Neuronal stem cell (in vitro differentiated cells): ENCODE data around the gene ATG14.
A peak's percentile ranks its signal among the peaks of the same experiment; 100 is the strongest.

Source experiments
- DNase-seq: peaks from one replicate; pipeline ENCODE4 v3.0.0-alpha.2; 2013; ENCODE audit warnings: low spot score
- H2AFZ ChIP-seq: one replicate; pipeline ENCODE4 v1.6.1; 2013; ENCODE audit warnings: mild to moderate bottlenecking, low read length, inconsistent platforms
- H2AK5ac ChIP-seq: 2 replicates; pipeline ENCODE4 v1.6.1; 2013; ENCODE audit warnings: low read depth, mild to moderate bottlenecking, inconsistent platforms, low read length, moderate library complexity, mixed read lengths
- H2BK120ac ChIP-seq: 2 replicates; pipeline ENCODE4 v1.6.1; 2013; ENCODE audit warnings: low read depth, mild to moderate bottlenecking, inconsistent platforms, low read length, moderate library complexity, mixed read lengths
- H2BK12ac ChIP-seq: one replicate; pipeline ENCODE4 v1.6.1; 2013; ENCODE audit warnings: low read length, inconsistent platforms
- H2BK15ac ChIP-seq: 2 replicates; pipeline ENCODE4 v1.6.1; 2013; ENCODE audit warnings: mild to moderate bottlenecking, low read length, inconsistent platforms, mixed read lengths
- H2BK5ac ChIP-seq: one replicate; pipeline ENCODE4 v1.6.1; 2013; ENCODE audit warnings: inconsistent platforms, mild to moderate bottlenecking, low read length, moderate library complexity
- H3K14ac ChIP-seq: one replicate; pipeline ENCODE4 v1.6.1; 2013; ENCODE audit warnings: low read length, inconsistent platforms
- H3K18ac ChIP-seq: 2 replicates; pipeline ENCODE4 v1.6.1; 2013; ENCODE audit warnings: low read length, inconsistent platforms
- H3K23ac ChIP-seq: 2 replicates; pipeline ENCODE4 v1.6.1; 2013; ENCODE audit warnings: low read depth, mild to moderate bottlenecking, mixed read lengths, low read length, inconsistent platforms; ENCODE audit not compliant: poor library complexity
- H3K27ac ChIP-seq: replicated peaks from 3 replicates; pipeline ENCODE4 v1.5.1; 2013; ENCODE audit warnings: low read length, inconsistent platforms
- H3K27me3 ChIP-seq, 3 experiments: 2 replicates each; pipeline ENCODE4 v1.6.1; 2013; ENCODE audit warnings: low read length in 3 of 3, mild to moderate bottlenecking in 2 of 3, inconsistent platforms in 1 of 3, low read depth in 1 of 3, mixed read lengths in 1 of 3, moderate library complexity in 1 of 3; ENCODE audit not compliant: control insufficient read depth in 3 of 3, insufficient read depth in 3 of 3
- H3K36me3 ChIP-seq, 2 donors: replicated peaks in 1 of 2; 2 replicates each; pipeline ENCODE4 v1.6.1; 2013; ENCODE audit warnings: low read length in 2 of 2; ENCODE audit not compliant: control insufficient read depth in 2 of 2, insufficient read depth in 2 of 2
- H3K4ac ChIP-seq: 2 replicates; pipeline ENCODE4 v1.6.1; 2013; ENCODE audit warnings: inconsistent platforms, mild to moderate bottlenecking, low read length, moderate library complexity
- H3K4me1 ChIP-seq, 2 donors: 1 replicate in 1 of 2; 2 replicates in 1 of 2; pipeline ENCODE4 v1.6.1; 2013; ENCODE audit warnings: low read length in 2 of 2, low read depth in 1 of 2; ENCODE audit not compliant: control insufficient read depth in 2 of 2, insufficient read depth in 1 of 2
- H3K4me2 ChIP-seq: one replicate; pipeline ENCODE4 v1.6.1; 2013; ENCODE audit warnings: mild to moderate bottlenecking, low read length, inconsistent platforms; ENCODE audit not compliant: insufficient read depth, poor library complexity, severe bottlenecking
- H3K4me3 ChIP-seq, 2 donors: 2 replicates each; pipeline ENCODE4 v1.5.1; 2013; ENCODE audit warnings: low read length in 2 of 2, mild to moderate bottlenecking in 2 of 2, inconsistent platforms in 1 of 2, moderate library complexity in 1 of 2
- H3K79me1 ChIP-seq: one replicate; pipeline ENCODE4 v1.6.1; 2013; ENCODE audit warnings: low read depth, mild to moderate bottlenecking, inconsistent platforms, low read length, moderate library complexity
- H3K9ac ChIP-seq: one replicate; pipeline ENCODE4 v1.6.1; 2013; ENCODE audit warnings: mild to moderate bottlenecking, low read depth, low read length, inconsistent platforms; ENCODE audit not compliant: poor library complexity
- H3K9me3 ChIP-seq, 2 donors: replicated peaks in 1 of 2; 2 replicates each; pipeline versions ENCODE3 to v1.6.1; 2013; ENCODE audit warnings: low read length in 2 of 2, mild to moderate bottlenecking in 2 of 2, inconsistent platforms in 1 of 2, low read depth in 1 of 2, mixed read lengths in 1 of 2, moderate library complexity in 1 of 2; ENCODE audit not compliant: control insufficient read depth in 2 of 2, insufficient read depth in 1 of 2
- H4K8ac ChIP-seq: one replicate; pipeline ENCODE4 v1.6.1; 2013; ENCODE audit warnings: low read depth, mild to moderate bottlenecking, inconsistent platforms, low read length, moderate library complexity
- H4K91ac ChIP-seq: one replicate; pipeline ENCODE4 v1.6.1; 2013; ENCODE audit warnings: low read length, low read depth, mild to moderate bottlenecking, inconsistent platforms; ENCODE audit not compliant: poor library complexity
- WGBS, 2 donors: extraction: QIAGEN DNeasy Blood & Tissue Kit; methylation state at CpG; one replicate each; pipeline ENCODE4 v1.1.7; 2013; ENCODE audit warnings: missing lambda C conversion rate in 2 of 2, mixed read lengths in 1 of 2; ENCODE audit not compliant: insufficient read length in 2 of 2, insufficient replicate concordance in 1 of 2; ENCODE audit errors: extremely low coverage in 2 of 2; 5-methylcytosine and 5-hydroxymethylcytosine counted together

Gene ATG14

GRCh38 chr14:55448141-55448614 lies 36.5 kb upstream of the ATG14 start:
- H3K23ac ChIP-seq, result no peak overlapping the region
- no peaks in the 10 kb centered on the region for H3K36me3 ChIP-seq
- H3K4me2 ChIP-seq, result no peak overlapping the region
- H2BK120ac ChIP-seq, result no peak overlapping the region
- H3K27ac ChIP-seq, result no peak overlapping the region
- H2AFZ ChIP-seq, result no peak overlapping the region
- no peak overlapping the region for H2BK12ac ChIP-seq
- H4K8ac ChIP-seq, result no peak overlapping the region
- no peaks in the 10 kb centered on the region for H3K4me1 ChIP-seq
- WGBS, 2 donors, result no CpG with 5 or more reads among the region's 3 CpGs
- no peak overlapping the region for H3K14ac ChIP-seq
- no peak overlapping the region for H3K18ac ChIP-seq
- H3K4me3 ChIP-seq, result no peak overlapping the region
- no peak overlapping the region for H2AK5ac ChIP-seq
- H2BK5ac ChIP-seq, result no peak overlapping the region
- no peak overlapping the region for H4K91ac ChIP-seq
- H3K4ac ChIP-seq, result no peak overlapping the region
- H3K79me1 ChIP-seq, result no peaks in the 10 kb centered on the region
- no peaks in the 10 kb centered on the region for H3K9me3 ChIP-seq
- H3K27me3 ChIP-seq, result no peaks in the 10 kb centered on the region
- no peak overlapping the region for H3K9ac ChIP-seq
- no peak for DNase-seq
- H2BK15ac ChIP-seq, result no peak overlapping the region

DNA sequence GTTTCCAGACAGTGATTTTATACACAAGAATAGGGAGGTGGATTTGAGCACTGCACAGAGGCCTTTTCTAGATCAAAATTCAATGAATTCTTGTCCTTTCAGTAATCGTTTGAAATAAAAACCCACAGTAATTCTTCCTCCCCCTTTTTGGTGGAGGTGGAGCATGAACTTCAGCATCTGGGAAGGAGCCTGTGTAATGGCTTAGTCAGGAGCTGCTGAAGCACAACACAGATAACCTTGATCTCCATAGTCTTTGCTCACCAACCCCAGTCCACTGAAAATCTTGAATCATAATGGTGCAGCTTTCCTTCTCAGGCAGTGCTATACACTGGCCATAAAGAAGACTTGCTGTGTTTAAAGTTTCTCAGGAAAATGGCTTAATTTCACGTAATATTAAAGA lies 35.2 kb upstream of the ATG14 start:
- WGBS, 2 donors, result no CpG with 5 or more reads among the region's 2 CpGs
- Histone ChIP-seq H2BK5ac (no peak overlapping the region), H3K27ac (no peak overlapping the region), H4K91ac (no peak overlapping the region), H2BK15ac (no peak overlapping the region), H3K18ac (no peak overlapping the region), H2BK12ac (no peak overlapping the region), H3K4ac (no peak overlapping the region), H2BK120ac (no peak overlapping the region), H3K4me1 (no peaks in the 10 kb centered on the region), H3K79me1 (no peaks in the 10 kb centered on the region), H2AFZ (peak overlapping the region; percentile 32), H3K9me3 (no peaks in the 10 kb centered on the region), H4K8ac (no peak overlapping the region), H2AK5ac (no peak overlapping the region), H3K23ac (no peak overlapping the region), H3K27me3 (no peaks in the 10 kb centered on the region), H3K4me2 (no peak overlapping the region), H3K36me3 (no peaks in the 10 kb centered on the region), H3K4me3 (no peak overlapping the region), H3K9ac (no peak overlapping the region), H3K14ac (no peak overlapping the region)
- DNase-seq, result no peak

GRCh38 chr14:55446127-55446736 lies 34.6 kb upstream of the ATG14 start:
- Histone ChIP-seq H2AK5ac (no peak overlapping the region), H3K4me3 (no peak overlapping the region), H3K36me3 (no peaks in the 10 kb centered on the region), H3K4me1 (no peaks in the 10 kb centered on the region), H4K91ac (no peak overlapping the region), H3K27ac (no peak overlapping the region), H2BK120ac (no peak overlapping the region), H3K9me3 (no peaks in the 10 kb centered on the region), H3K9ac (no peak overlapping the region), H2AFZ (peak overlapping the region; percentile 32), H3K4me2 (no peak overlapping the region), H2BK12ac (no peak overlapping the region), H3K27me3 (no peaks in the 10 kb centered on the region), H2BK15ac (no peak overlapping the region), H3K79me1 (no peaks in the 10 kb centered on the region), H3K23ac (no peak overlapping the region), H3K18ac (no peak overlapping the region), H3K14ac (no peak overlapping the region), H4K8ac (no peak overlapping the region), H3K4ac (no peak overlapping the region), H2BK5ac (no peak overlapping the region)
- DNase-seq, result peak; percentile 82
- WGBS, 2 donors, result no CpG with 5 or more reads among the region's 5 CpGs

DNA sequence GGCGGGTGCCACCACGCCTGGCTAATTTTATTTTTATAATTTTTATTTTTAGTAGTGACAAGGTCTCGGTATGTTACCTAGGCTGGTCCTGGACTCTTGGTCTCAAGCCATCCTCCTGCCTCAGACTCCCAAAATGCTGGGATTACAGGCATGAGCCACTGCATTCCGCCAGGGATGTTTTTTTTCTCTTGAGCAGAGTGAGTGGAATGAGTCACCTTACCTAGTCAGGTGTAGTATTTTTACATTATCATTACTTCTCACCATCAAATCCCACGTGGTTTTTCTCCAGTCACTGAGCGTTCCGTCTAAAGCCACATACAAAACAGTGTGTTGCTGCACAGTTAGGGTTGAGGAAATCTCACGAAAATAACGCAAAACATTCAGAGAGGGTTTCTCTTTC lies 29.7 kb upstream of the ATG14 start:
- Histone ChIP-seq H3K79me1 (no peaks in the 10 kb centered on the region), H2AFZ (no peak overlapping the region), H4K91ac (no peak overlapping the region), H2BK120ac (no peak overlapping the region), H4K8ac (no peak overlapping the region), H3K27ac (no peak overlapping the region), H3K18ac (no peak overlapping the region), H2BK12ac (no peak overlapping the region), H3K23ac (no peak overlapping the region), H2AK5ac (no peak overlapping the region), H3K4me1 (peaks cover 0 to 5% of the 10 kb centered on the region in 2 donors), H3K4me3 (no peak overlapping the region), H3K4ac (no peak overlapping the region), H2BK15ac (no peak overlapping the region), H3K9me3 (no peaks in the 10 kb centered on the region), H3K14ac (no peak overlapping the region), H3K9ac (no peak overlapping the region), H3K36me3 (no peaks in the 10 kb centered on the region), H3K4me2 (no peak overlapping the region), H3K27me3 (peaks cover 0 to 9% (median 0%) of the 10 kb centered on the region in 3 experiments), H2BK5ac (no peak overlapping the region)
- no peak for DNase-seq
- no CpG with 5 or more reads among the region's 9 CpGs for WGBS, 2 donors
